Vagina (tissue), 2 donors: ENCODE results near the gene MTX1. TPM values are rescaled to one million over a fixed set of nuclear protein-coding genes. Genes with fewer than 3 reads are reported as not detected.
"Not testable (repeated sequence)": the region's sequence is repeated elsewhere in the genome, so short reads cannot be mapped to it uniquely, and the experiment has no call there.

ENCODE experiments used
- DNase-seq, 2 donors: peaks; one replicate each; pipeline ENCODE4 v3.0.0-alpha.2; 2017; ENCODE audit errors: extremely low spot score in 2 of 2
- H3K27ac ChIP-seq: fragments of 200-600 bp; sonication (generic); one replicate; pipeline ENCODE4 v1.5.1; 2019
- H3K27me3 ChIP-seq: fragments of 200-600 bp; sonication (generic); one replicate; pipeline ENCODE4 v1.5.1; 2019
- H3K36me3 ChIP-seq, 2 donors: fragments of 200-600 bp; sonication (generic); one replicate each; pipeline ENCODE4 v1.5.1; 2017 to 2019
- H3K4me1 ChIP-seq: fragments of 200-600 bp; sonication (generic); one replicate; pipeline ENCODE4 v1.5.1; 2019
- H3K4me3 ChIP-seq, 2 donors: fragments of 200-600 bp; sonication (generic); 1 replicate in 1 of 2; 2 replicates in 1 of 2; pipeline ENCODE4 v1.5.1; 2016 to 2019
- H3K9me3 ChIP-seq: fragments of 200-600 bp; sonication (generic); one replicate; pipeline ENCODE4 v1.5.1; 2019
- CTCF ChIP-seq, 3 experiments: fragments of 450-650 bp in 2 of 3; fragments of 200-600 bp in 1 of 3; sonication (generic) in 1 of 3; IDR thresholded peaks; one replicate each; pipeline ENCODE4 v1.5.1; 2017 to 2019; ENCODE audit warnings: antibody characterized with exemption in 3 of 3, mild to moderate bottlenecking in 2 of 3, moderate library complexity in 2 of 3
- POLR2A ChIP-seq, 2 donors: fragments of 450-650 bp; IDR thresholded peaks; one replicate each; pipeline ENCODE4 v1.6.1; 2017; ENCODE audit warnings: antibody characterized with exemption in 2 of 2, mild to moderate bottlenecking in 2 of 2, moderate library complexity in 2 of 2
- POLR2AphosphoS5 ChIP-seq, 2 donors: sonication (generic); formaldehyde crosslinking; IDR thresholded peaks; one replicate each; pipeline ENCODE4 v1.9.0; 2017; ENCODE audit warnings: antibody characterized with exemption in 2 of 2, mild to moderate bottlenecking in 2 of 2, low read depth in 1 of 2; ENCODE audit not compliant: insufficient read depth in 1 of 2
- intact Hi-C: fragments of 100-400 bp; cut with DNase I; formaldehyde crosslinking; loops from one replicate; pipeline ENCODE4 v1.15.1; 2023
- total RNA-seq: library from RNA; depleted of rRNA; stranded (reverse); fragments of >200 nt; gene quantifications from one replicate; pipeline ENCODE4 v1.2.3, GENCODE V29; 2016

MTX1 gene
- total RNA-seq, 1 donor from 2014 or later: 29.5 TPM

- intact Hi-C loops: no loop called here
- Histone ChIP-seq H3K27ac (peak overlapping the region; percentile 85), H3K9me3 (no peaks in the 10 kb centered on the region), H3K4me3 (no peak overlapping the region), H3K36me3 (no peaks in the 10 kb centered on the region), H3K4me1 (peaks cover 39% of the 10 kb centered on the region), H3K27me3 (no peaks in the 10 kb centered on the region)
- no peak for DNase-seq
- TF ChIP-seq CTCF (IDR thresholded peaks at IDR 0.05): no peak
- TF ChIP-seq POLR2A (IDR thresholded peaks at IDR 0.05): no peak
- no peak for TF ChIP-seq POLR2AphosphoS5 (IDR thresholded peaks at IDR 0.05; ENCODE audit: insufficient read depth in 1 of 2, low read depth in 1 of 2)
Measured at GRCh38 chr1:155191904-155192303, 16.6 kb upstream of the MTX1 start.

DNA sequence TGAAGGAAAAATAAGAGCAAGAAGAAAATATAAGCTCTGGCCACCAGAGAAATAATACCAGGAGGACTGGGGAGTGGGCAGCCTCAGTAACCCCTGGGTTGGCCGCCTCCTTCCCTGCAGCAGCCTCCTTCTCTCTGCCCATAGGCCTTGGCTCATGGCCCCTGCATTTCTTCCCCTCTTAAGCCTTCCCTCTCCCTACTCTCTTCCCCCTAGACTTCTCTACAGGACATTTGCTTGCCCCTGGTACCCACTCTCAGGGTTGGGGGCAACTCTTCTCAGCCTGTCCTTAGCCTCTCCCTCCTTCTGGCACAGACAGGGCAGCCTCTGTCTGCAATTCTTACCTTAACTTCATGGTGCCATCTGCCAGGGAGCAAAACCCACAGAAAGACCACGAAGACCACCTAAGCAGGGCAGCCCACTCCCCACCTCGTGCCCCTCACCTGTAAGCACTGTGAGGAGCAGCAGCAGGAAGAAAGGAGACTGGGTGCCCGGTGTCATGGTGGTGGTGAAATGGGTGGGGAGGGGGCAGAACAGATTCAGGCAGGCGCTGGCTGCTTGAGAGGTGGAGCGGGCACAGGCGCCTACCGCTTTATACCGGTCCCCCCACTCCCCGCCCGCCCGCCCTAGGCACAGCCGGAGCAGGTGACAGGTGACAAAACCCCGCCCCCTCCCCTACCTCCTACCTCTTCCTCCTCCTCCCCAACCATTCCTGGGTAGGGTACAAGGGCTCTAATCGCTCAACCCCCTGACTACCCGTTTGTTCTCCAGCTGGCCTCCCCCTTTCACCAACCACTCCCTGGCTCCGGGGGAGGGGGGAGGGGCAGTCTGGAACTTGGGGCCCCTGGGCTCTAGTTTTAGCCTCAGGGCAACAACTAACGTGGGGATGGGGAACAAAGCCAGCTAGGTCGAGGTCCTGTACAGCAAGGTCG lies 15.9 kb upstream of the MTX1 start:
- H3K4me3 ChIP-seq: peak overlapping the region; percentile 52 to 58
- intact Hi-C loops: no loop called here
- no peak for DNase-seq
- no peaks in the 10 kb centered on the region for H3K27me3 ChIP-seq
- H3K4me1 ChIP-seq: peaks cover 39% of the 10 kb centered on the region
- H3K36me3 ChIP-seq: no peaks in the 10 kb centered on the region
- H3K9me3 ChIP-seq: no peaks in the 10 kb centered on the region
- no peak for TF ChIP-seq CTCF (IDR thresholded peaks at IDR 0.05)
- H3K27ac ChIP-seq: peak overlapping the region; percentile 85

DNA sequence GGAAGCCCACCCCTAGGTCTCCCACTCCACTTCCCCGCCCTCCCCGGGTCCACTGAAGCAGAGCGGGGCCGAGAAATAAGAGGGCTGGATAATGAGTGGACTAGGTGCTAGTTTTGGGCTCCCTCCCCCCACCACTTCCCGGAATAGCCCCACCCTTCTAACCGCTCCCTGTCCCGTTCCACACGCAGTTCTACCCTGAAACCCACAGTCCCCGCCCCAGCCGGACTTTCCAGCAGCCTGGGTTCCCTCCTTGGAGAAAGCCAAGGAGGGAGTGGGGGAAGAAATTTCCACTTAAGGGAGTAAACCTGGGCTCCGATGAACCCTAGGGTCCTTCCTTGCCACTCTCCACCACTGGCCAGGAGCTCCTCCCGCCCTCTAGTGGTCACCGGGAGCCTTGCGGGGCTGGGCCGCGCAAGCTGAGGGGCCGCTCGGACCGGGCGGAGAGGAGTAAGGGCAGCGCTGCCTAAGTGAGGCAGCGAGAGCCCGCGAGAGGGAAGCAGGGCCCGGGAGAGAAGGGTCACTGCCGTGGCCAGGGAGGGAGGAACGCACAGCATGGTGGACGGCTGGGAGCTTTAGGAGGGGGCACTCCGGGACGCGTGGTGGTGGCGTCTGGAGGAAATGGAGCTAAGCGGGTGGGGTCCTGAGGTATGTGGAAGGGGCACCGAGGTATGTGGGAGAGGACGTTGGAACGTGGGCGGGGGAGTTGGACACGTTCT lies 15.1 kb upstream of the MTX1 start:
- TF ChIP-seq POLR2AphosphoS5 (IDR thresholded peaks at IDR 0.05; ENCODE audit: insufficient read depth in 1 of 2, low read depth in 1 of 2): peak; percentile 60 to 90
- peak; percentile 79 to 96 (median 90) for TF ChIP-seq CTCF (IDR thresholded peaks at IDR 0.05)
- no peak for TF ChIP-seq POLR2A (IDR thresholded peaks at IDR 0.05)
- Histone ChIP-seq H3K36me3 (peaks cover 0 to 4% of the 10 kb centered on the region in 2 donors), H3K9me3 (no peaks in the 10 kb centered on the region), H3K4me3 (peak overlapping the region; percentile 52 to 58), H3K27ac (peak overlapping the region; percentile 85), H3K27me3 (no peaks in the 10 kb centered on the region), H3K4me1 (peaks cover 39% of the 10 kb centered on the region)
- intact Hi-C loops: no loop called here
- DNase-seq: no peak

DNA sequence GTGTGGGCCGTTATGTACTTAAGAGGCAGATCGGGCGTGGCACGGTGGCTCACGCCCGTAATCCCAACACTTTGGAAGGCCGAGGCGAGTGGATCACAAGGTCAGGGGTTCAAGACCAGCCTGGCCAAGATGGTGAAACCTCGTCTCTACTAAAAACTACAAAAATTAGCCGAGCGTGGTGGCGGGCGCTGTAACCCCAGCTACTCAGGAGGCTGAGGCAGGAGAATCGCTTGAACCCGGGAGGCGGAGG lies 14.6 kb upstream of the MTX1 start:
- peak overlapping the region; percentile 85 for H3K27ac ChIP-seq
- DNase-seq, H3K27me3 ChIP-seq, H3K36me3 ChIP-seq, H3K9me3 ChIP-seq: not testable (repeated sequence)
- peaks cover 39% of the 10 kb centered on the region for H3K4me1 ChIP-seq
- peak overlapping the region; percentile 52 to 58 for H3K4me3 ChIP-seq
- intact Hi-C loops: loop anchor here (1.0 kb wide), 1 partner anchor 33 kb away; no protein-coding TSS in a partner anchor

DNA sequence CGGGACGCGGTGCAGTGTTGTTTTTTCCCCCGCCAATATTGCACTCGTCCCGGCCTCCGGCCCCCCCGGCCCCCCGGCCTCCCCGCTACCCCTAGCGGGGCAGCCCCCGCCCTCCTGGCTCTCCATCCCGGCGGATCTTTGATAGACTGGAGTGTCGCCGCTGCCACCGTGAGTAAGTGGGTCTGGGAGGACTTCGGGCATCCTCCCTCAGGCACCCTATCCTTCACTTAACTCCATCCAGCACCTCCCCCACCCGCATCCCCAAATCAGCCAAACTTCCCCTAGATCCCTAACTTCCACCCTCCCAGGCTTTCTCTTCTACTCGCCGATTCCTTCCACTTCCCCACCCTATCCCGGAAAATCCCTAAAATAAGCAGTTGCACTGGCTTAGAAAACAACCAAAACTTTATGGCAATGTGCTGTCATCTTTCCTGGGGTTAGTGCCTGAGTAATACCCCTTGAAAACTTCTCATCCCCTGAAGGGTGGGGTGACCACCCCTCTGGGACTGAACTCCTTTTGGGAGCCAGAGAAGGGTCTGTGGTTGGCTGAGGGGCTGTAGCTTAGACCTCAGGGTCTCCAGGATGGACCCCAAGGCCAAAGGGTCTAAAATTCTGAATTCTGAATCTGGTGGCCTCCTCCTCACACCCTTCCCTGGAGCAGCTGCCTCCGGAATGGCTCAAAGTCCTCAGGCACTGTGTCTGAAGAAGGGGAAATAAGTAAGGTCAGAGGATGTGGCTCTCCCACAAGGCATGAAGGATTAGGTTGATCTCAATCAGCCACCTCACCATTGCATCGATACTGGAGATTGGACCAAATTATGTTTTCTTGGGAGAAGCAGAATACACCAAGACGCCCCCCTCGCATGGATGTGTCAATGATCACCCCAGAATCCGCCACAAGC lies 13.0 kb upstream of the MTX1 start:
- peak overlapping the region; percentile 52 to 58 for H3K4me3 ChIP-seq
- peaks cover 39% of the 10 kb centered on the region for H3K4me1 ChIP-seq
- DNase-seq: no peak
- no peaks in the 10 kb centered on the region for H3K9me3 ChIP-seq
- peak overlapping the region; percentile 85 for H3K27ac ChIP-seq
- intact Hi-C loops: no loop called here
- TF ChIP-seq POLR2A (IDR thresholded peaks at IDR 0.05) (no peak), CTCF (IDR thresholded peaks at IDR 0.05) (no peak), POLR2AphosphoS5 (IDR thresholded peaks at IDR 0.05; ENCODE audit: insufficient read depth in 1 of 2, low read depth in 1 of 2) (no peak)
- H3K27me3 ChIP-seq: no peaks in the 10 kb centered on the region
- H3K36me3 ChIP-seq: peaks cover 0 to 4% of the 10 kb centered on the region in 2 donors
